HepG2 (cell line): ENCODE data around the gene ADGRF4. TPM values are rescaled to one million over a fixed set of nuclear protein-coding genes. Genes with fewer than 3 reads are reported as not detected.

Experiments
- ATAC-seq: fragments of 200-7000 bp; cut with Tn5 transposase; 3 replicates; pipeline ENCODE4 v1.9.1; 2020; ENCODE audit warnings: mild to moderate bottlenecking, moderate library complexity
- BruUV-seq: library from RNA; stranded (reverse); fragments of 400-500 nt; replicated peaks from 2 replicates; lab custom pipeline; 2021; lab: Mats Ljungman, UMichigan
- CTCF ChIA-PET: fragments of 300-600 bp; formaldehyde crosslinking; extraction: SDS; loops from one replicate; lab custom pipeline; 2021; ENCODE audit warnings: low total read pairs, inconsistent platforms, low intra/inter-chr PET ratio; lab: Yijun Ruan, JAX
- POLR2A ChIA-PET: fragments of 350-600 bp; sonication (Branson Sonifier 250); formaldehyde crosslinking; loops from one replicate; lab custom pipeline; 2020; ENCODE audit warnings: antibody characterized with exemption, inconsistent platforms; lab: Yijun Ruan, JAX
- DNase-seq: peaks from one replicate; pipeline ENCODE4 v3.0.0-alpha.2; 2015; ENCODE audit warnings: low spot score
- FAIRE-seq: peaks from 3 replicates; lab custom pipeline; 2011; peaks lifted over from hg19 to GRCh38; lab: Jason Lieb, UNC
- H2AFZ ChIP-seq: one replicate; pipeline ENCODE4 v1.6.1; 2011; ENCODE audit warnings: low read length, inconsistent platforms
- H3K27ac ChIP-seq: fragments of 300-600 bp; 3 replicates; pipeline ENCODE4 v1.8.0; 2011; ENCODE audit warnings: mixed run types, mild to moderate bottlenecking, mixed read lengths, low read length, inconsistent platforms; ENCODE audit not compliant: insufficient read depth; ENCODE audit errors: extremely low read length
- H3K27me3 ChIP-seq, 2 experiments: fragments of 200-600 bp in 1 of 2; 2 replicates in 1 of 2; 3 replicates in 1 of 2; pipeline versions ENCODE4 v1.6.0 to v1.8.0; 2011; ENCODE audit warnings: low read length in 2 of 2, mild to moderate bottlenecking in 2 of 2, moderate library complexity in 2 of 2, inconsistent platforms in 1 of 2; ENCODE audit not compliant: insufficient read depth in 2 of 2, control insufficient read depth in 1 of 2
- H3K36me3 ChIP-seq, 2 experiments: fragments of 200-600 bp in 1 of 2; replicated peaks in 1 of 2; 2 replicates in 1 of 2; 3 replicates in 1 of 2; pipeline versions ENCODE4 v1.5.1 to v1.8.0; 2011; ENCODE audit warnings: low read length in 2 of 2, inconsistent platforms in 1 of 2; ENCODE audit not compliant: insufficient read depth in 2 of 2, control insufficient read depth in 1 of 2
- H3K4me1 ChIP-seq: 2 replicates; pipeline ENCODE4 v1.5.1; 2012; ENCODE audit warnings: low read length, inconsistent platforms; ENCODE audit not compliant: insufficient read depth
- H3K4me2 ChIP-seq: 2 replicates; pipeline ENCODE4 v1.6.0; 2011; ENCODE audit warnings: low read depth, low read length, inconsistent platforms
- H3K4me3 ChIP-seq, 3 experiments: fragments of 200-600 bp in 1 of 3; sonication (generic), shearing (Covaris generic) in 1 of 3; replicated peaks in 1 of 3; 2 replicates each; pipeline ENCODE4 v1.5.1; 2011 to 2016; ENCODE audit warnings: low read length in 3 of 3, inconsistent platforms in 2 of 3, low read depth in 2 of 3, mild to moderate bottlenecking in 2 of 3, control low read depth in 1 of 3, mixed read lengths in 1 of 3; ENCODE audit not compliant: insufficient read depth in 1 of 3
- H3K79me2 ChIP-seq: one replicate; pipeline ENCODE4 v1.6.1; 2011; ENCODE audit warnings: low read length, inconsistent platforms; ENCODE audit not compliant: insufficient read depth
- H3K9ac ChIP-seq: 2 replicates; pipeline ENCODE4 v1.6.0; 2011; ENCODE audit warnings: mild to moderate bottlenecking, low read depth, low read length, inconsistent platforms; ENCODE audit not compliant: insufficient read depth
- H3K9me3 ChIP-seq: 2 replicates; pipeline ENCODE4 v1.5.1; 2012; ENCODE audit warnings: mild to moderate bottlenecking, low read length
- H4K20me1 ChIP-seq: 2 replicates; pipeline ENCODE4 v1.6.0; 2011; ENCODE audit warnings: inconsistent platforms, mild to moderate bottlenecking, low read length, moderate library complexity; ENCODE audit not compliant: insufficient read depth
- IKZF1 ChIP-seq: fragments of 450-650 bp; IDR thresholded peaks from 2 replicates; pipeline ENCODE4 v1.7.1; 2016
- KLF16 ChIP-seq, 2 experiments: sonication (generic) in 1 of 2; formaldehyde crosslinking in 1 of 2; IDR thresholded peaks; 2 replicates each; pipeline versions ENCODE4 v1.6.1 to v1.8.0; 2016 to 2023; ENCODE audit warnings: missing genetic modification reagents in 2 of 2, missing compliant biosample characterization in 1 of 2
- LRRFIP1 ChIP-seq: sonication (generic); formaldehyde crosslinking; conservative IDR thresholded peaks from 2 replicates; pipeline ENCODE4 v1.4.0; 2020; ENCODE audit warnings: missing genetic modification reagents
- MTF2 ChIP-seq: sonication (generic); formaldehyde crosslinking; IDR thresholded peaks from 2 replicates; pipeline ENCODE4 v1.5.0; 2020; ENCODE audit warnings: missing genetic modification reagents, borderline replicate concordance
- PLSCR1 ChIP-seq: sonication (generic); formaldehyde crosslinking; IDR thresholded peaks from 2 replicates; pipeline ENCODE4 v1.5.0; 2020; ENCODE audit warnings: missing genetic modification reagents, mild to moderate bottlenecking, borderline replicate concordance
- PRDM4 ChIP-seq: sonication (generic); formaldehyde crosslinking; IDR thresholded peaks from 2 replicates; pipeline ENCODE4 v1.9.0; 2021; ENCODE audit warnings: missing genetic modification reagents, borderline replicate concordance
- SAP130 ChIP-seq: IDR thresholded peaks from 2 replicates; pipeline ENCODE4 v1.6.1; 2016; ENCODE audit warnings: low read depth
- SMYD3 ChIP-seq: sonication (generic); formaldehyde crosslinking; IDR thresholded peaks from 2 replicates; pipeline ENCODE4 v1.8.1; 2023; ENCODE audit warnings: mild to moderate bottlenecking, missing genetic modification reagents
- SOX13 ChIP-seq, 3 experiments: fragments of 450-650 bp in 1 of 3; sonication (generic) in 1 of 3; formaldehyde crosslinking in 1 of 3; IDR thresholded peaks in 2 of 3; conservative IDR thresholded peaks in 1 of 3; 2 replicates each; pipeline versions ENCODE4 v1.5.0 to v1.6.1; 2016 to 2020; ENCODE audit warnings: antibody characterized with exemption in 1 of 3, mild to moderate bottlenecking in 1 of 3, missing compliant biosample characterization in 1 of 3, missing genetic modification reagents in 1 of 3, moderate library complexity in 1 of 3
- SP5 ChIP-seq: IDR thresholded peaks from 2 replicates; pipeline ENCODE4 v1.6.1; 2016; ENCODE audit warnings: low read depth, borderline replicate concordance
- ZHX1 ChIP-seq: sonication (generic); formaldehyde crosslinking; IDR thresholded peaks from 2 replicates; pipeline ENCODE4 v1.8.1; 2022; ENCODE audit warnings: low read depth, mild to moderate bottlenecking, missing genetic modification reagents
- ZNF225 ChIP-seq: sonication (generic); formaldehyde crosslinking; IDR thresholded peaks from 2 replicates; pipeline ENCODE4 v1.4.0; 2020; ENCODE audit warnings: mild to moderate bottlenecking, missing genetic modification reagents
- ZNF652 ChIP-seq: IDR thresholded peaks from 2 replicates; pipeline ENCODE4 v1.6.1; 2016; ENCODE audit warnings: low read depth, borderline replicate concordance
- in situ Hi-C: cut with HindIII; loops from 2 replicates; pipeline ENCODE4 v1.10.0; 2017; ENCODE audit warnings: low pct_unique_long_range_greater_than_20kb; ENCODE audit not compliant: extremely low pct_ligation_motif_present
- intact Hi-C: fragments of 100-400 bp; cut with micrococcal nuclease; formaldehyde crosslinking; loops from one replicate; pipeline ENCODE4 v1.10.0; 2022; ENCODE audit not compliant: unreplicated experiment
- polyA plus RNA-seq, 8 experiments: library from polyadenylated mRNA; depleted of rRNA in 3 of 8; stranded (reverse) in 7 of 8; unstranded in 1 of 8; fragments of >200 nt; fragmentation: Illumina TruSeq in 4 of 8; extraction: Trizol in 4 of 8; gene quantifications; 2 replicates each; pipeline versions ENCODE4 v1.2.1 to v1.2.3, GENCODE V29; 2011 to 2016; ENCODE audit warnings: low read depth in 4 of 8, missing spikeins in 1 of 8, mixed read lengths in 1 of 8; ENCODE audit not compliant: insufficient read depth in 1 of 8
- total RNA-seq, 5 experiments: library from RNA; depleted of rRNA; stranded (reverse); fragments of >200 nt; fragmentation: Illumina TruSeq; extraction: Trizol; gene quantifications; 2 replicates each; pipeline ENCODE4 v1.2.3, GENCODE V29; 2016; ENCODE audit warnings: low read depth in 1 of 5

ADGRF4 gene
- total and polyA plus RNA-seq, 2 of the 13 experiments (the other 11 are each of a cell fraction or from before 2014, with no cell fraction given), result 0.01 TPM; not detected in 1

- FAIRE-seq (no peak), DNase-seq (no peak), ATAC-seq (no peak)
- H3K36me3 ChIP-seq, result no peaks in the 10 kb centered on the region
- H3K4me3 ChIP-seq, result no peak overlapping the region
- H3K4me2 ChIP-seq, result no peak overlapping the region
- ChIA-PET CTCF (no interaction called here), POLR2A (no interaction called here)
- intact Hi-C loops, result no loop called here
- in situ Hi-C loops, result no loop called here
- BruUV-seq, result no TSS peak
- H3K9ac ChIP-seq, result no peak overlapping the region
- no peaks in the 10 kb centered on the region for H4K20me1 ChIP-seq
- H3K27me3 ChIP-seq, result no peaks in the 10 kb centered on the region
- no peaks in the 10 kb centered on the region for H3K9me3 ChIP-seq
- H3K79me2 ChIP-seq, result no peaks in the 10 kb centered on the region
- H2AFZ ChIP-seq, result no peak overlapping the region
- no peak for TF ChIP-seq KLF16 (CRISPR knock-in tag; IDR thresholded peaks at IDR 0.05)
- TF ChIP-seq ZHX1 (CRISPR knock-in tag), result no peak
- no peak for TF ChIP-seq SMYD3 (CRISPR knock-in tag)
- no peak for TF ChIP-seq ZNF225 (CRISPR knock-in tag)
- TF ChIP-seq IKZF1, result no peak
- no peak for TF ChIP-seq SP5
- TF ChIP-seq PRDM4, result no peak
- no peak for TF ChIP-seq SOX13 (IDR thresholded peaks at IDR 0.05)
- no peak for TF ChIP-seq SOX13 (CRISPR knock-in tag; conservative IDR thresholded peaks at IDR 0.05 in 1 of 2, IDR thresholded peaks at IDR 0.05 in 1 of 2)
- no peak for TF ChIP-seq PLSCR1
- no peak for TF ChIP-seq MTF2 (CRISPR knock-in tag)
- no peak for TF ChIP-seq LRRFIP1
- TF ChIP-seq ZNF652 (CRISPR knock-in tag), result no peak
- TF ChIP-seq SAP130 (CRISPR knock-in tag), result no peak
- H3K27ac ChIP-seq, result no peak overlapping the region
- H3K4me1 ChIP-seq, result no peaks in the 10 kb centered on the region
Observed at GRCh38 chr6:47743744-47744143, 45.4 kb downstream of the ADGRF4 start.
